GM21423 (cell line): Measurements from ENCODE around the gene LRRC26.

Experiments
- ATAC-seq: cut with Tn5 transposase; IDR thresholded peaks from one replicate; pipeline ENCODE4 v1.9.1; 2021; ENCODE audit warnings: mild to moderate bottlenecking, moderate library complexity; ENCODE audit not compliant: unreplicated experiment

The LRRC26 gene, protein sequence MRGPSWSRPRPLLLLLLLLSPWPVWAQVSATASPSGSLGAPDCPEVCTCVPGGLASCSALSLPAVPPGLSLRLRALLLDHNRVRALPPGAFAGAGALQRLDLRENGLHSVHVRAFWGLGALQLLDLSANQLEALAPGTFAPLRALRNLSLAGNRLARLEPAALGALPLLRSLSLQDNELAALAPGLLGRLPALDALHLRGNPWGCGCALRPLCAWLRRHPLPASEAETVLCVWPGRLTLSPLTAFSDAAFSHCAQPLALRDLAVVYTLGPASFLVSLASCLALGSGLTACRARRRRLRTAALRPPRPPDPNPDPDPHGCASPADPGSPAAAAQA

DNA sequence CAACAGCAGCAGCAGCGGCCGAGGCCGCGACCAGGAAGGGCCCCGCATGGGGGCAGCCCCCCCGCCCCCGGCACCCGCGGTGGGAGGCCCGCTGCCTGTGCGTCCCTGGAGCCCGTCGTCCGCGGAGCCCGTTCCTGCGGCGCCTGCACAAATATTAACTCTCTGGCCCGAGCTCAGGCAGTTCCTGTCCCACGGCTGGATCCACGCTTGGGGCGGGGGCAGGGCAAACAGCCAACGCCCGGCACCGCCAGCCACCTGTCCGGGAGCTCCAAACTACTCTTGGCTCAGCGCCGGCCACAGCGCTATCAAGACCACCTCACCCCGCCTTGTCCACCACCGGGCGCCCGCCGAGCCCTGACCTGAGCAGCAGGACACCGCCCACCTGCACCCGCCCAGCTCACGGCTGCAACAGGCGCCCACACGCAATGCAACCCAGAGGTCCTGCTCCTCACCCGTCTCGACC, at the start of gene LRRC26:
TSS of gene LRRC26 (minus strand) at position 156 of the 463 bp plus-strand sequence. CDS start at position 48, 108 bp downstream.
- ATAC-seq, result no peak

- ATAC-seq, result no peak
Observed at GRCh38 chr9:137218754-137219271, 49.0 kb upstream of the LRRC26 start.

GRCh38 chr9:137218212-137218753, 48.4 kb upstream of the LRRC26 start:
- no peak for ATAC-seq

DNA sequence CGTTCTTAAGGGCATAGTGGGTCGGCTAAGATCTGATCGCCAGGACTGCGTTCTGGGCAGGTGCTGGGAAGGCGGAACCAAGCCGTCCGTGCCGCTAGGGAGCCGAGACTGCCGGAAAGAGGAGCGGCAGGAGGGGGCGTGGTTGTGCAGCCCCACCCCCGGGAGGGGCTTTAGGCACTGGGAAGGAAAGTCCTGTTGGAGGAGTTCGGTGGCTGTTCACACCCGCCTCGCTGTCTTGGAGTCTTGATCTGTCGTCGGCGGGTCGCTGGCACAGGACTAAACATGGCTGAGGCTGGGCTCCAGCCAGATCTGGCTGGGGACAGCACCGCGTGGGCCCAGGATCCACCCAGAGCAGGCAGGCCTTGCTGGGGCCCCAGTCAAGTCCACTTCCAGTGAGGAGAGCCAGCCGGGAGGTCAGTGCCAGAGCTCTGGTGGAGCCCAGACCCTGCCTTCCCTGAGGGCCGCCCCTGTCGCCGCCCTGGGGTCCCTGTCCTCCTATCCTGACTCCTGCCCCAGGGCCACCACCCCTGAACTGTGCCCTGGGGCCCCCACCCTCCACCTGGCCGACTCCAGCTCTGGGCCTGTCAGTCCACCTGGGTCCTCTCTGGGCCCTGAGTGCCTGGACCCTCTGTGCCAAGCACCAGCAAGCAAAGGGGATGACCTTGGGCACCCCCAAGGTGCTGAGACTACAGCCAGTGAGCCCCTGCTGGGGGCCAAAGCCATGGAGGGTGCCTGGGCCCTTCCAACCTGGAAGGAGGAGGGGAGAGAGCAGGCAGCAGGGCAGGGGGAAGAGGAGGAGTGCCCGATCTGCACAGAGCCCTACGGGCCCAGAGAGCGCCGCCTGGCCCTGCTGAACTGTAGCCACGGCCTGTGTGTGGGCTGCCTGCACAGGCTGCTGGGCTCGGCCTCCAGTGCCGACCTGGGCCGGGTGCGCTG, 47.7 kb upstream of the LRRC26 start:
- ATAC-seq, result no peak

GRCh38 chr9:137216188-137216965, 46.5 kb upstream of the LRRC26 start:
- ATAC-seq, result no peak

- ATAC-seq, result no peak
Observed at GRCh38 chr9:137215196-137215986, 45.5 kb upstream of the LRRC26 start.

DNA sequence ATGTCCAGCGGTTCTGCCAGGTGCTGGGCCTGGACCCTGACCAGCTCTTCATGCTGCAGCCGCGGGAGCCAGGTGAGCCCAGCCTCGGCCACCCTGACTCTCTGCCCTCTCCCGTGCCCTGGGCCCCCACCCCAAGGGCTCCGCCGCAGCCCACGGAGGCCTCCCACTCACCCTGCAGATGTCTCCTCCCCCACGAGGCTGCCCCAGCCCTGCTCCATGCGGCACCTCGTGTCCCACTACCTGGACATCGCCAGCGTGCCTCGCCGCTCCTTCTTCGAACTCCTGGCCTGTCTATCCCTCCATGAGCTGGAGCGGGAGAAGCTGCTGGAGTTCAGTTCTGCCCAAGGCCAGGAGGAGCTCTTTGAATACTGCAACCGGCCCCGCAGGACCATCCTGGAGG, 44.8 kb upstream of the LRRC26 start:
- no peak for ATAC-seq

DNA sequence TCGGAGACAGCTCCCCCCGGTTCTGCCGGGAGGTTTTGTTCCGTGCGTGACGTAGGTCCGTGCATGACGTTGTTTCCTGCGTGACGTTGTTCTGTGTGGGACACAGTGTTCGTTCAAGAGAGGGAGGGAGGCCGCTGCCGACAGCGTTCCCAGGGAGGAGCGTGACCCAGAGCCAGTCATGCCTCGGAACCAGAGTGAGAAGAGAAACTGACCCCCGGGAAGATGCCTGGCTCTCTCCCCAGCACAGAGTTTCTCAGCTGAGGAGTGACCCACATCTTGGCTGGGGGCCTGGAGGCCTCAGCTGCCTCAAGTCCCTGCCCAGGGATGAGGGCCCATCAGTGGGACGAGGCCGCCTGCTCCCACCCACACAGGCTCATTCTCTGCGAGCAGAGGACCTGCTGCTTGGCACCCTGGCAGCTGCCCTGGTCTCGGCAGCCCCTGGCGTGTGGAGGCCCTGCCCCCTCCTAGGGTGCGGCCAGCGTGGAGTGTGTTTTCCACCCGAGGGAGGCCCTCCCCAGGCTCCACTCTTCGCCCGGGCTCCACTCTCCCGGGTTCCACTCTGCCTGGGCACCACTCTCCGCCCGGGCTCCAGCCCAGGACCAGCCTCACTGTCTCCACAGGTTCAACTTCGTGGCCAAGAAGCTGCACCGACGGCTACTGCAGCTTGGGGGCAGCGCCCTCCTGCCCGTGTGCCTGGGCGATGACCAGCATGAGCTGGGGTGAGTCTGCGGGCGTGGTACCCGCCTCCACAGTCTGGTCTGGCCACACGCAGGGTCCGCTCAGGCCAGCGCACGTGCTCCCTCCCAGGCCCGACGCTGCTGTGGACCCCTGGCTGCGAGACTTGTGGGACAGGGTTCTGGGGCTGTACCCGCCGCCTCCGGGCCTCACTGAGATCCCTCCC, 43.6 kb upstream of the LRRC26 start:
- ATAC-seq, result no peak

- ATAC-seq, result no peak
Observed at GRCh38 chr9:137212520-137212919, 42.7 kb upstream of the LRRC26 start.

GRCh38 chr9:137211532-137211931, 41.7 kb upstream of the LRRC26 start:
- ATAC-seq, result no peak

- no peak for ATAC-seq
Observed at GRCh38 chr9:137206602-137207001, 36.8 kb upstream of the LRRC26 start.

DNA sequence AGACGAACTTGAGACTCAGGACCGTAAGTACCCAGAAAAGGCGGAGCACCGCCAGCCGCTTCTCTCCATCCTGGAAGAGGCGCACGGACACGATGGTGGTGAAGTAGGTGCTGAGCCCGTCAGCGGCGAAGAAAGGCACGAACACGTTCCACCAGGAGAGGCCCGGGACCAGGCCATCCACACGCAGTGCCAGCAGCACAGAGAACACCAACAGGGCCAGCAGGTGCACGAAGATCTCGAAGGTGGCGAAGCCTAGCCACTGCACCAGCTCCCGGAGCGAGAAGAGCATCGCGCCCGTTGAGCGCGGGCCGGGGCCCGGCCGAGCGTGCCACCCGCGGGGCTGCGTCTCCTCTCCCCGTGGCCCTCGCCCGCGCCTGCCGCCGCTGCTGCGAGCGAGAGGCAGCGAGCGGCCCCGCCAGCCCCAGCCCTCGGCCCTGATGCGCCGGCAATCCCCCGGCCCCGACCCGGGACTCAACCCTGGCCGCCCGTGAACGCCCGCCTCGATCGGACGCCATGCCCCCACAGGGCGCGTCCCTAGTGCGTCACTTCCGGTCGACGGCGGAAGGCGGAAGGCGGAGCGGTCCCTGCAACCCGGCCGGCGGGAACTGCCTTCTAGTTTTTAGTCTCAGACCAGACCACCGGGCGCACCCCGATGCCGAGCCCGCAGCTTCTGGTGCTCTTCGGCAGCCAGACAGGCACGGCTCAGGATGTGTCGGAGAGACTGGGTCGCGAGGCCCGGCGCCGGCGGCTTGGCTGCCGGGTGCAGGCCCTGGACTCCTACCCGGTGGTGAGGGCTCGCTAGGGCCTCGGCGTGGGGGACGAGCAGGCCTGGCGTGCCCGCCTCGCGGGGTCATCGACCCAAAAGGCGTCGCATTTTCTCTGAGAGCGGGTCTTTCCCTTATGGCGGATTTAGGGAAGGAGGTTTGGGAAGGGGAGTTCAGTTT, 35.5 kb upstream of the LRRC26 start, which contains the start of the genes NDOR1 and TMEM203:
TSS of gene NDOR1 (plus strand) at position 575 of the 944 bp plus-strand sequence. CDS start at position 653, 78 bp downstream.
TSS of gene TMEM203 (minus strand) at position 523 of the 944 bp plus-strand sequence. CDS start at position 289, 234 bp downstream.
- ATAC-seq, result peak; percentile 39

DNA sequence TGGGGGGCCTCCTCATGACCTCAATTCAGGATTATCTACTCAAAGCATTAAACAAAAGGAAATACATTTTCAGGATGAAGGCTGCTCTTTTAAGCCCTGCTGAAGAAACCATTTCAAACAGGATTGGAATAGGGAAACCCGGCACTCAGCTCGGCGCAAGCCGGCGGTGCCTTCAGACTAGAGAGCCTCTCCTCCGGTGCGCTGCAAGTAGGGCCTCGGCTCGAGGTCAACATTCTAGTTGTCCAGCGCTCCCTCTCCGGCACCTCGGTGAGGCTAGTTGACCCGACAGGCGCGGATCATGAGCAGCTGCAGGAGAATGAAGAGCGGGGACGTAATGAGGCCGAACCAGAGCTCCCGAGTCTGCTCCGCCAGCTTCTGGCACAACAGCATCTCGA, 34.9 kb upstream of the LRRC26 start:
- ATAC-seq, result no peak

DNA sequence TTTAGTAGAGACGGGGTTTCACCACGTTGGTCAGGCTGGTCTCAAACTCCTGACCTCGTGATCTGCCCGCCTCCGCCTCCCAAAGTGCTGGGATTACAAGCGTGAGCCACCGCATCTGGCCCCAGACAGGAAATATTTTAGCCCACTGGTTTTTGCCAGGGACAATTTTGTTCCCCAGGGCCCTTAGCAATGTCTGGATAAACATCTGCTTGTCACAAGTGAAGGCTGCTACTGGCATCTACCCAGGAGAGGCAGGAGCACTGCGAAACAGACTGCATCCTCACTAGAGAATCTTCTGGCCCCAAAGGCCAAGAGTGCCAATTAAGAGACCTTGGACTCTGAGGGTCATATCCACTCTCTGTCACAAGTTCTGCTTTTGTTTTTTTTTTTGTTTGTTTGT, 33.1 kb upstream of the LRRC26 start:
- ATAC-seq, result no peak

DNA sequence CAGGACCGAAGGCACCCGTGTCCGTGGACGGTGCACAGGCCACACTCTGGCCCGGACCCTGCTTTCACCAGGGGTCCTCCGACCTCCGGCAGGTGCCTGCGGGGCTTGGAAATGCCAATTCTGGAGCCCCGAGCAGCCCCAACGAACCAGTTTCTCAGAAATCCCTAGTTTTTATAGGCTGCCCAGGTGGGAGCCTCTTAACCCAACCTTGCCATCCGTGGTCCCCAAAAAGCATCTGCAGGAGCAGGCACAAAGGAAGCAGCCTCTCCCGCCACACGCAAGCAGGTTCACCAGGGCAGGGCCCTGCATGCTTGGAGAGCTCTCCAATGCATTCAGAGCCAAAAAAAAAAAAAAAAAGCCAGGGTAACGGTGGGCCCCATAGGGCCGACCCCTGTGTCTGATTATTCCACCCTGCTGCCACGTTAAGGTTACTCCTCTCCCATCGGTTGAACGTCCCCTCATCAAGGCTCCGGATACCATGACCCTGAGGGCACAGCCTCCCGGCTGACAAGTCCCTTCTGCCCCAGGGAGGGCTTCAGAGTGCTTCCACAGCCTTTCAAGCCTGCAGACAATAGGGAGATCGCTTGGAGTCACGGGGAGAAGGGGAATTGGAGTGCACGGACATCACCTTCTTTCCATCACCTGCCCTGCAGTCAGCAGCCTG, 31.5 kb upstream of the LRRC26 start:
- ATAC-seq, result no peak

DNA sequence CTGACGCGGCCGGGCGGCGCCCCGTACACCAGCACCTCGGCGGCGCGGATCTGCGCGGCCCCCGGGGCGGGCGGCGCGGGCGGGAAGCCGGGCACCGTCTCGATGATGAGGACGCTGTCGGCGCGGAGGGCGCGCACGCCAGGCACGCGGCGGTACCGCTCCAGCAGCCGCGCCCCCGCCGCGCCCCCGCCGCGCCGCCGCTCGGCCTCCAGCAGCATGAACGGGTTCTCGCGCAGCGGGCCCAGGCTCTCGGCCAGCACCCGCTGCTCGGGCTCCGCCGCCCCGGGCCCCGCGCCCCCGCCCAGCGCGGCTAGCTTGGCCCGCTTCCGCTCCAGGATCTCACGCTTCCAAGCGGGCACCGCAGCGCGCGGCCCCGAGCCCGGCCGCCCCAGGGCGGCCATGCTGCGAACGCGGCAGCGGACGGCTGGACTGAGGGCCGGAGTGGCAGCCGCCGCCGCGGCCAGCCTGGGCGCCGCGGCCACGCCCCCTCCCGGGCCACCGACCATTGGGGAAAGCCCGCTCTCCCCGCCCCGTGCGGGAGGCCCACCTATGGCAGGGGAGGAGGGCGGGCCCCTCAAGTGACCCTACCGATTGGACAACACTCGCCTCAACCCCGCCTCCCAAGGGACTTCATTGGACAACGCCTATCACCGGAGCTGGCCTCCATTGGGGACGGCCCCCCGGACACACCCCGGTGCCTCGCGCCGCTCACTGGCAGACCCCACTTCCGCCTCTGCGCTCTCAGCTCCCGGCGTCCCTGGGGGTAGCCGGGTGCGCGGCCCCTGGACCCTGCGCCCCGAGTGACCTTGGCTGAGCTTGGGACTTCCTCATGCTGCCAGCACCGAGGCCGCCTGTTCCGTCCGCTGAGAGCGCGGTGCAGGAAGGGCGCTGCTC, 30.7 kb upstream of the LRRC26 start, which contains the start of gene TPRN:
TSS of gene TPRN (minus strand) at position 431 of the 894 bp plus-strand sequence. CDS start at position 401, 30 bp downstream.
- ATAC-seq, result peak; percentile 82
